HG03439 (cell line): Measurements from ENCODE around the gene CNTN5.

Experiments used
- ATAC-seq: cut with Tn5 transposase; IDR thresholded peaks from one replicate; pipeline ENCODE4 v1.9.1; 2021; ENCODE audit warnings: mild to moderate bottlenecking, moderate library complexity; ENCODE audit not compliant: unreplicated experiment

Gene CNTN5

GRCh38 chr11:100013011-100013410, 992.3 kb downstream of the CNTN5 start:
- no peak for ATAC-seq

- ATAC-seq, result no peak
These were observed 1011.2 kb downstream of the CNTN5 start for GRCh38 chr11:100031973-100032372.

DNA sequence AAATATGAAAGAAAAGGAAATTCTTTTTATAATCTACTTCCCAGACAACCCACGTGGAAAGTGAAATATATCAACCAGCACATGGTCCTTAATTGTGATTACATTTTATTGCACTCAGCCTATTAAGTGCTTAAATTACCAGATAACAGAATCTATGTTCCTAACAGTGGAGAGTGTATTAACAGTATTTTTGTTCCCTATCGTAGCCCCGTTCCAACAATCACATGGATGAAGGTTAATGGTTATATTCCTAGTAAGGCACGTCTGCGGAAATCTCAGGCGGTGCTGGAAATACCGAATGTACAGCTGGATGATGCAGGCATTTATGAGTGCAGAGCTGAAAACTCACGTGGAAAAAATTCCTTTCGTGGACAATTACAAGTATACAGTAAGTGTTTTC, 1040.3 kb downstream of the CNTN5 start:
- ATAC-seq, result no peak

- ATAC-seq, result no peak
These were observed 1045.7 kb downstream of the CNTN5 start for GRCh38 chr11:100066399-100066798.

GRCh38 chr11:100068116-100068515, 1047.4 kb downstream of the CNTN5 start:
- ATAC-seq, result no peak

- no peak for ATAC-seq
These were observed 1051.4 kb downstream of the CNTN5 start for GRCh38 chr11:100072131-100072530.

- no peak for ATAC-seq
These were observed 1059.6 kb downstream of the CNTN5 start for GRCh38 chr11:100080381-100080780.

GRCh38 chr11:100080821-100081220, 1060.1 kb downstream of the CNTN5 start:
- no peak for ATAC-seq

GRCh38 chr11:100093698-100094097, 1072.9 kb downstream of the CNTN5 start:
- no peak for ATAC-seq

- no peak for ATAC-seq
These were observed 1073.5 kb downstream of the CNTN5 start for GRCh38 chr11:100094121-100094865.

DNA sequence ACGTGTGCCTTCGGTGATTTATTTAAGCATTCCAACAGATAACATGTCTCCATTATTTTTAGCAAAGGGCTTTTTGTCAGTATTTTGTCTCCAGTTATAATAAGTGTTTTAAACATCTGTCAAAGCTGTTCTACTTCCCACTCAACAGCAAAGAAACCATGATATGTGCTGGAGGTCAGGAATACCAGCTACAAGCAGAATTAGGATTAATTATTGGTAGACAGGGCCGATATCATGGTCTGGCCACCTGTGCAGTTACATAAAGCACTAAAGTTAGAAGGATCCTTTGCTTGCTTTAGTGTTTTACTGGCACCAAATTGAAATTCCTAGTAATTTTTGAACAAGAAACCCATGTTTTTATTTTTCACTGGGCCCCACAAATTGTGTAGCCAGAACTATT, 1075.1 kb downstream of the CNTN5 start:
- no peak for ATAC-seq

GRCh38 chr11:100098560-100098959, 1077.8 kb downstream of the CNTN5 start:
- ATAC-seq, result no peak

DNA sequence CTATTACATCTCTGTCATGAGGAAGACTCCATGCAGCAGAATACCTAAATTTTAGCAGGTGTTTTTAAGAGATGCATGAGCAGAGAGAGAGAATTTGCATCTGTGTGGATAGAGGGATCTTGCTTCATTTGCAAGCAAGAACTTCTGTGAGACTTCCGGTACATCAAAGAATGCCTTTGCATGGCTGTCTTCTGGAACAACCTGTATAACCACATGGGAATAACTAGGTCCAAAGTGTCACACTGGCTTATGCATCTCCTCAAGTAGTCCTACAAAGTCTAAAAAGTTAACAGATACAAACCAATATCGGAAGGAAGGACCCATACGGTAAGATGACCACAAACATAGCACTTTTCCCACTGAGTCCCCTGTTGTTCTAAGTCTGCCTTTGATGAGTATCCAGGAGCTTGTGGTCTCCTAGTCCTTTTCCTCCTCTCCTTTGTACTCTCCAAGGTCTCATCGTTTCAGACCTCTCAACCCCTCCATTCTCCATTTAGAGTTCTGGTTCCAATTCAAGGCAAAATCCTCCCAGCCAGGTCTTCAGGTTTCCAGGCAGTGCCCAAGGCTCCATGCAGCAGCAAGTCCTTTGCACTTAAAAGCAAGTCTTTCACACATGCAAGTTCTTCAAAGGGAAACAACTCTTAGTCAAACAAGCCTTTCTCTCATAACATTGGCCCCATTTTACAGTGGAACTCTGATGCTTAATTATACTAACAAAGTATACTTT, 1084.7 kb downstream of the CNTN5 start:
- no peak for ATAC-seq

DNA sequence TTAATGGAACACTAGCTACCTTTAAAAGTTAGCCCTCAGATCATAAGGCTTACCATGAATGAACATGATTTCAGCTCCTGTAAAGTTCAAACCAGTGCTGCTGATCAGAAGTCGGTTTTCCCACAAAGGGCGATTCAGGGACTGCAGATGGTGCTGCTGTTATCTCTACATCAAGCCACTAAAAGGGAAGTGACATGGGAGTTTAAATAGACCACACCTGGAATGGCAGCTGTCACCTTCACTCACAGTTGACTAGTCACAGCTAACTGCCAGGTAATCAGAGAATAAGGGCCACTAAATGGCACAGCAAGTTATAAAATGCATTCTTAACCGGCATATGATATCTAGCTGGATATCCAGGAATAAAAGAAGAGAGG, 1085.2 kb downstream of the CNTN5 start:
- ATAC-seq, result no peak

GRCh38 chr11:100119176-100119575, 1098.4 kb downstream of the CNTN5 start:
- ATAC-seq, result no peak

GRCh38 chr11:100133114-100133513, 1112.4 kb downstream of the CNTN5 start:
- no peak for ATAC-seq

DNA sequence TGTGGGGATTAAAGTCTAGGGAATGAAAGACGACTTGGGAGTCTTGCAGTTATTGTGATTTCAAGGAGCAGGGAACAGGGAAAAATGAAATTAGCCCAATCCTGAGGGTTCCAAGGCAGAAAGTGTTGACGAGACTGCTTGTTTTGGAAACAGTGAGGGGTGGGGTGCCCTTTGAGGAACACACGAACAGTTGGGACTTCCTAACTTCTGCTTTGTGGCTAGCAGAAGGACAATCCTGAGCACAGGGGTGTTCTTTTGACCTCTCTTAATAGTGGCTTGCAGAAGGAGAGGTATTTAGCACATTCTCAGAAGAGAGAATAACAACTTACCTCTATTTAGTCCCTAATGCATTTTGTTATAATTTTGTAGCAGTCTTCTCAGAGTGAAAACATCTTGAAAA, 1120.5 kb downstream of the CNTN5 start:
- no peak for ATAC-seq

- ATAC-seq, result no peak
These were observed 1131.2 kb downstream of the CNTN5 start for GRCh38 chr11:100151944-100152343.

- ATAC-seq, result no peak
These were observed 1132.0 kb downstream of the CNTN5 start for GRCh38 chr11:100152766-100153165.

- no peak for ATAC-seq
These were observed 1142.7 kb downstream of the CNTN5 start for GRCh38 chr11:100163471-100163870.

DNA sequence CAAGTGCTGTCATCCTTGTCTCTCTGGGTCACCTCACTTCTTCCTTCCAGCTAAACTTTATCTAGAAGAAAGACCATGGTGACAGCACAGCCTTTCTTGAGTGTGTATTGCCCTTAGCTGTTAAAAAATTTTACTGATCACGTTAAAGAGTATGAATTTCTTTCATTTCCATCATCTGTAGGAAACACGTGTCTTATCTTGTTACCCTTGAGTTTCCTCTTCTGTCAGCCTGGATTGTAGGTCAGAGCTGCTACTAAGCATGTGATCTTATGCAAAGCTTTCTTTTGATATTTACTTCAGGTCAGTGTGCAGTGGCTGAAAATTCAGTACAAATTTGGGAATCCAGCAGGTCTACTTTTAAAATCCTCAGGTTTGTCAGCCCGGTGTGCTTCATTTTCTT, 1154.1 kb downstream of the CNTN5 start:
- ATAC-seq, result no peak

DNA sequence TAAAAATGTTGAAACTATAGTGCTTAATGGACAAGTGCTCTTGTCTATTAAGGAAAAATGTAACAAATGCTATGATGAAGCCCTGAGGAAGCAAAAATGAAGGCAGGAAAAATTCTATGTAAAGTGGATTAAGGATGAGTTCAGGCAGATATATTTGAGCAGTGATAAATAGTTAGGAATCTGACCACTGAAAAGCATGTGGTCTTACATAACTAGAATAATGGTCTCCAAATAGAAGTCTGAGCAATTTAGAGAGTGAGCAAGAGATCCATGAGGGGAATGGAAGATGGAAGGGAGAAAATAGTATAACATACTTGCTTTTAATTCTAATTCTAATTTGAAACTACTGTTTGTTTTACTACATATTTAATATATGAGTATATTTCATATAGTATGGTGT, 1155.7 kb downstream of the CNTN5 start:
- no peak for ATAC-seq

- ATAC-seq, result no peak
These were observed 1156.9 kb downstream of the CNTN5 start for GRCh38 chr11:100177651-100178050.
